Mesendoderm (in vitro differentiated cells): ENCODE data around the gene LRAT.

ENCODE experiments used
- DNase-seq: peaks from one replicate; pipeline ENCODE4 v3.0.0; 2013
- H2AK5ac ChIP-seq: 2 replicates; pipeline ENCODE4 v1.6.1; 2013; ENCODE audit warnings: low read length, inconsistent platforms
- H2BK120ac ChIP-seq: 2 replicates; pipeline ENCODE4 v1.6.1; 2013; ENCODE audit warnings: low read depth, mild to moderate bottlenecking, low read length, moderate library complexity, mixed read lengths
- H2BK15ac ChIP-seq: replicated peaks from 2 replicates; pipeline ENCODE4 v1.6.1; 2013; ENCODE audit warnings: low read depth, mild to moderate bottlenecking, moderate library complexity
- H2BK5ac ChIP-seq: 2 replicates; pipeline ENCODE4 v1.6.1; 2013; ENCODE audit warnings: low read length, inconsistent platforms
- H3K18ac ChIP-seq: 2 replicates; pipeline ENCODE4 v1.6.1; 2013; ENCODE audit warnings: mild to moderate bottlenecking, low read length, mixed read lengths
- H3K23ac ChIP-seq: one replicate; pipeline ENCODE4 v1.6.1; 2013; ENCODE audit warnings: low read length
- H3K27ac ChIP-seq: 2 replicates; pipeline ENCODE4 v1.5.1; 2013; ENCODE audit warnings: low read depth, mild to moderate bottlenecking, inconsistent platforms, low read length, moderate library complexity
- H3K27me3 ChIP-seq: 2 replicates; pipeline ENCODE4 v1.6.1; 2013; ENCODE audit warnings: low read length, control low read depth, mild to moderate bottlenecking, inconsistent platforms; ENCODE audit not compliant: insufficient read depth, poor library complexity
- H3K36me3 ChIP-seq: 2 replicates; pipeline ENCODE4 v1.6.1; 2013; ENCODE audit warnings: low read length, inconsistent platforms; ENCODE audit not compliant: control insufficient read depth, insufficient read depth
- H3K4ac ChIP-seq: one replicate; pipeline ENCODE4 v1.6.1; 2013; ENCODE audit warnings: low read depth, mild to moderate bottlenecking, low read length, moderate library complexity
- H3K4me1 ChIP-seq: 2 replicates; pipeline ENCODE4 v1.6.1; 2013; ENCODE audit warnings: low read depth, low read length, inconsistent platforms; ENCODE audit not compliant: control insufficient read depth
- H3K4me2 ChIP-seq: 2 replicates; pipeline ENCODE4 v1.6.1; 2013; ENCODE audit warnings: low read length
- H3K4me3 ChIP-seq: 2 replicates; pipeline ENCODE4 v1.5.1; 2013; ENCODE audit warnings: mild to moderate bottlenecking, low read length
- H3K56ac ChIP-seq: one replicate; pipeline ENCODE4 v1.6.1; 2013; ENCODE audit warnings: low read length
- H3K79me1 ChIP-seq: 2 replicates; pipeline ENCODE4 v1.6.1; 2013; ENCODE audit warnings: low read length, inconsistent platforms
- H3K79me2 ChIP-seq: 2 replicates; pipeline ENCODE4 v1.6.1; 2013; ENCODE audit warnings: mild to moderate bottlenecking, low read length; ENCODE audit not compliant: control insufficient read depth, insufficient read depth
- H3K9ac ChIP-seq: 2 replicates; pipeline ENCODE4 v1.6.1; 2013; ENCODE audit warnings: low read length, inconsistent platforms
- H4K5ac ChIP-seq: one replicate; pipeline ENCODE4 v1.6.1; 2013; ENCODE audit warnings: low read length
- H4K8ac ChIP-seq: one replicate; pipeline ENCODE4 v1.6.1; 2013; ENCODE audit warnings: low read depth, mild to moderate bottlenecking, control low read depth, low read length, moderate library complexity
- WGBS: extraction: QIAGEN DNeasy Blood & Tissue Kit; methylation state at CpG from one replicate; pipeline ENCODE4 v1.1.7; 2013; ENCODE audit warnings: low lambda C conversion rate, missing lambda C conversion rate; ENCODE audit not compliant: insufficient coverage; ENCODE audit errors: extremely low coverage; 5-methylcytosine and 5-hydroxymethylcytosine counted together

LRAT gene

DNA sequence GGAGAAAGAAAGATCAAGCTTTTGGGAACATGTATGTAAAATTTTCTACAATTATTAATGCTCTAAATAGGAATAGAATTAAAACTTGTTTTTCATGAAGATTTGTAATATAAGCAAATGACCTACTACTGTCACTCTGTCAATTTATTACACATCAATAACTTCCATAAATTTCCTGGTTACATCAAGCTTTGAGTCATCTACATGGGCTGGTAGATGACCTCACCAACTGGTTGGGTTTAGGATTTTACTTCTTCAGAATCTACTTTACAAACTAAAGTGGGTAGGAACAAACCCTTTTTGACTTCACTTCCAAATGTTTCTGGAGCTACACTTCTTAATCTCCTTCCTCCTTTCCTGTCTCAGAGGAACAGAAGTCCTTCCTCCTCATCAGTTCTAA lies 12.0 kb upstream of the LRAT start:
- no peak overlapping the region for H3K18ac ChIP-seq
- no peak overlapping the region for H3K4me2 ChIP-seq
- no peak overlapping the region for H2BK120ac ChIP-seq
- H2BK5ac ChIP-seq, result no peak overlapping the region
- no peak overlapping the region for H3K56ac ChIP-seq
- H4K8ac ChIP-seq, result no peak overlapping the region
- H3K4ac ChIP-seq, result no peak overlapping the region
- no peaks in the 10 kb centered on the region for H3K36me3 ChIP-seq
- H2AK5ac ChIP-seq, result no peak overlapping the region
- no peaks in the 10 kb centered on the region for H3K79me2 ChIP-seq
- H3K79me1 ChIP-seq, result no peaks in the 10 kb centered on the region
- no peak overlapping the region for H3K4me3 ChIP-seq
- H3K4me1 ChIP-seq, result no peaks in the 10 kb centered on the region
- no peak overlapping the region for H2BK15ac ChIP-seq
- no peak overlapping the region for H3K27ac ChIP-seq
- no peak overlapping the region for H4K5ac ChIP-seq
- H3K9ac ChIP-seq, result no peak overlapping the region
- H3K23ac ChIP-seq, result no peak overlapping the region
- H3K27me3 ChIP-seq, result no peaks in the 10 kb centered on the region
- DNase-seq, result no peak

DNA sequence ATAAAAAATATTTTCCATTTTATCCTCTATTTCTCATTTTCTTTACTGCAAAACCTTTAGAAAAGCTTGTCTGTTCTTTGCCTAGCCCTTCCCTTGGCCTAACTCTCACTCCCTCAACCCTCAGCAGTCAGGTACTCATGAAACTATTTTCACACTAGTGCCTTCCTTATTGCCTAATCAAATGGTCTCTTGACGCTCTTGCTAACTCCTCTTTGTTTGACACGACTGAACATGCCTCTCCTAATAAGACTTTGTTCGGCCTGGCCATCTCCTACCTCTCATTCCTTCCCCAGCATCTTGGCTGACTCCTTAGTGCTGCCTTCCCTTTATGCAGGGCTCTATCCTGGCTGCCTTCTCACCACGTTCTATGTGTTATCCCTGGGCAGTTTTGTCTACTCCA lies 11.1 kb upstream of the LRAT start:
- no peaks in the 10 kb centered on the region for H3K36me3 ChIP-seq
- no peak overlapping the region for H3K56ac ChIP-seq
- no peak overlapping the region for H3K4me3 ChIP-seq
- no peaks in the 10 kb centered on the region for H3K4me1 ChIP-seq
- no peak overlapping the region for H2AK5ac ChIP-seq
- no peaks in the 10 kb centered on the region for H3K79me2 ChIP-seq
- no peak overlapping the region for H2BK120ac ChIP-seq
- no peak overlapping the region for H3K4me2 ChIP-seq
- no peak overlapping the region for H4K5ac ChIP-seq
- H3K79me1 ChIP-seq, result no peaks in the 10 kb centered on the region
- DNase-seq, result no peak
- no peak overlapping the region for H3K27ac ChIP-seq
- H3K18ac ChIP-seq, result no peak overlapping the region
- H3K27me3 ChIP-seq, result no peaks in the 10 kb centered on the region
- no CpG with 5 or more reads among the region's 4 CpGs for WGBS
- no peak overlapping the region for H3K9ac ChIP-seq
- no peak overlapping the region for H4K8ac ChIP-seq
- no peak overlapping the region for H3K4ac ChIP-seq
- no peak overlapping the region for H2BK15ac ChIP-seq
- no peak overlapping the region for H2BK5ac ChIP-seq
- H3K23ac ChIP-seq, result no peak overlapping the region

DNA sequence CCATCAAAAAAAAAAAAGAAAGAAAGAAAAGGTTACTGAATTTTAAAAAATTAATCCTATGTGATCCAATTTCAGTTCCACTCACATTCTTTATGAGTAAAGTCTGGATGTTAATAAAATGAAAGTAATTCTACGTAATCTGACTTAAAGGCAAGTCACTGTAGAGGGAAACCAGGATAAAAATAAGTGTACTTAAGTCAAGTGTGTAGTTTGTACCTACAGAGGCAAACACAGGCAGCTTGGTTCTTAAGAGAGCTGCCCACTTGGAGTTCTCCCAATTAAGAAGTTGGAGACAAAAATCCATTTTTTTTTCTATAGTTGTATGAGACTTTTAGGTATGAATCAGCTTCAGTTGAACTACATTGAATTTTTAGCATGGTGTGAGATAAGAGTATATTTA lies 7.0 kb upstream of the LRAT start:
- Histone ChIP-seq H2BK120ac (no peak overlapping the region), H3K79me1 (no peaks in the 10 kb centered on the region), H3K27me3 (peaks cover 4% of the 10 kb centered on the region), H4K8ac (no peak overlapping the region), H2AK5ac (no peak overlapping the region), H4K5ac (no peak overlapping the region), H3K27ac (no peak overlapping the region), H3K9ac (no peak overlapping the region), H3K79me2 (no peaks in the 10 kb centered on the region), H3K36me3 (no peaks in the 10 kb centered on the region), H3K23ac (no peak overlapping the region), H3K4ac (no peak overlapping the region), H3K4me1 (peaks cover 7% of the 10 kb centered on the region), H3K18ac (no peak overlapping the region), H3K4me2 (no peak overlapping the region), H3K4me3 (no peak overlapping the region), H2BK5ac (no peak overlapping the region), H3K56ac (no peak overlapping the region), H2BK15ac (no peak overlapping the region)
- no CpG with 5 or more reads among the region's 1 CpG for WGBS
- DNase-seq, result no peak

DNA sequence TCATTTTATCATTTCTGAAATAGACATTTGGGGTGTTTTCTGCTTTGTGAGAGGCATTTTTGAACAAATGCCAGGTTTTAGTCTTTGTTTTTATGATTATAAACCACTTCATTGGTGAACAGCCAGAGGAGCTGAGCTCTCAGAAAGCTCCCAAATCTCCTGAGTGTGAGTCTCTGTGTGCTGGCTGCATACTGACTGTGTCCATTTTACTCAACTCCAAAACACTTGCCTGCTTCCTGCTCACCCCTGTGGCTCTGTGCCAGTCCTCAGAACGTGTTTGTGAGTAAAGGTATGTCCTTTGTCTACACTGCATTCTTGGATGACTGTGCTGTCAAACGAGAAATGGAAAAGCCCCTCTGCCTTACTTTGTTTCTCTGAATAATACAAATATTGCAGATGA lies 5.4 kb upstream of the LRAT start:
- H2AK5ac ChIP-seq, result no peak overlapping the region
- peak overlapping the region; percentile 53 for H3K18ac ChIP-seq
- H2BK15ac ChIP-seq, result no peak overlapping the region
- H3K4ac ChIP-seq, result no peak overlapping the region
- H3K4me1 ChIP-seq, result peaks cover 9% of the 10 kb centered on the region
- H3K27ac ChIP-seq, result no peak overlapping the region
- H4K5ac ChIP-seq, result no peak overlapping the region
- H3K4me3 ChIP-seq, result no peak overlapping the region
- H3K9ac ChIP-seq, result no peak overlapping the region
- no CpG with 5 or more reads among the region's 2 CpGs for WGBS
- H2BK120ac ChIP-seq, result no peak overlapping the region
- no peak overlapping the region for H3K56ac ChIP-seq
- no peaks in the 10 kb centered on the region for H3K79me2 ChIP-seq
- H2BK5ac ChIP-seq, result no peak overlapping the region
- H3K23ac ChIP-seq, result no peak overlapping the region
- H4K8ac ChIP-seq, result no peak overlapping the region
- no peaks in the 10 kb centered on the region for H3K36me3 ChIP-seq
- no peak for DNase-seq
- H3K4me2 ChIP-seq, result no peak overlapping the region
- H3K27me3 ChIP-seq, result peaks cover 6% of the 10 kb centered on the region
- no peaks in the 10 kb centered on the region for H3K79me1 ChIP-seq

DNA sequence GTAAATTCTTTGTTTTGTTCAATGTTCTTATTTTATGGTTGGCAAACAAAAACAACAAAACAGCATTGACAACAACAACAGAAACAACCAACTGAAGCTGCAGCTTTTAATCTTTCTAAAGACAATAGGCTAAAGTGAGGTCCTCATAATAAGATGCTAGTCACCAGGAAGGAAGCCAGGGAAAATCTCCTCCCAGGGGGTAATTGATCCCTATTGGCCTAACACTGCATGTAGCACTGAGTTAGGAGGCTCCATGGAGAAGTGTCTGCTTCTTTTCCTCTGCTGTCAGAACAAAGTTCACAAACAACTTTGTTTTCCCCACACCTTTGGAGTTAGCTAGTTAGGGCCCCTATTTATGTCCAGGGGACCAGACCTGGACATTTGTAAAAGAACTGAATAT lies 4.7 kb upstream of the LRAT start:
- no peak overlapping the region for H3K9ac ChIP-seq
- no peak overlapping the region for H3K18ac ChIP-seq
- peak; percentile 67 for DNase-seq
- H3K4me3 ChIP-seq, result no peak overlapping the region
- no peak overlapping the region for H3K27ac ChIP-seq
- H3K4me2 ChIP-seq, result no peak overlapping the region
- no peaks in the 10 kb centered on the region for H3K79me2 ChIP-seq
- H3K4me1 ChIP-seq, result peaks cover 9% of the 10 kb centered on the region
- H2BK5ac ChIP-seq, result no peak overlapping the region
- no peak overlapping the region for H2BK120ac ChIP-seq
- no peak overlapping the region for H2BK15ac ChIP-seq
- H2AK5ac ChIP-seq, result no peak overlapping the region
- no peak overlapping the region for H3K56ac ChIP-seq
- no peak overlapping the region for H3K4ac ChIP-seq
- H3K23ac ChIP-seq, result no peak overlapping the region
- H3K27me3 ChIP-seq, result peaks cover 10% of the 10 kb centered on the region
- H3K79me1 ChIP-seq, result no peaks in the 10 kb centered on the region
- no peaks in the 10 kb centered on the region for H3K36me3 ChIP-seq
- H4K5ac ChIP-seq, result no peak overlapping the region
- no peak overlapping the region for H4K8ac ChIP-seq

DNA sequence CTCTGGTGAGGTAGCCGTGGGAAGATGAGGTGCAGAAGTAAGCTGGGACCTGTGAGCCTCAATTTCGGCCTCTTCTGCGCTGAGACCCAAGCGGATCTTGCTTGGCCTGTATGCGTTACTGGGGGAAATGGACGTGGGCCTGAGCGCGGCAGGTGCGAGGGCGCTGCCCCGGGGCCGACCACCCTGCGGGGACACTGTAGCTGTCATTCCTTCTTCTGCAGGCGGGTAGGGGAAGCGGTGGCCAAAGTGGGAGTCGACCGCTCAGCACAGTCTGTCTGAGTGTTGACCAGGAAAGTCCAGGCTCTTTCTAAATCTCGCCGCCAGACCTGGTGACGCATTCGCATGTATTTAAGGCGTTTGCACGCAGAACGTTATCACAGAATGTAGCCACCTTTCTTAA lies 3.3 kb upstream of the LRAT start:
- Histone ChIP-seq H3K23ac (no peak overlapping the region), H2BK5ac (no peak overlapping the region), H2AK5ac (no peak overlapping the region), H4K5ac (no peak overlapping the region), H3K9ac (no peak overlapping the region), H3K4me1 (peaks cover 13% of the 10 kb centered on the region), H4K8ac (no peak overlapping the region), H3K79me2 (no peaks in the 10 kb centered on the region), H3K18ac (no peak overlapping the region), H3K36me3 (no peaks in the 10 kb centered on the region), H3K4me2 (no peak overlapping the region), H3K79me1 (no peaks in the 10 kb centered on the region), H3K27me3 (peaks cover 19% of the 10 kb centered on the region), H2BK120ac (no peak overlapping the region), H3K4me3 (no peak overlapping the region), H3K4ac (no peak overlapping the region), H3K56ac (no peak overlapping the region), H3K27ac (no peak overlapping the region), H2BK15ac (no peak overlapping the region)
- no CpG with 5 or more reads among the region's 24 CpGs for WGBS
- no peak for DNase-seq
